Caco-2 (cell line): ENCODE measurements around the gene KIR2DL1. TPM values are rescaled to one million over a fixed set of nuclear protein-coding genes. Genes with fewer than 3 reads are reported as not detected.

ENCODE experiments used
- BruUV-seq: library from RNA; stranded (reverse); fragments of 400-500 nt; replicated peaks from 2 replicates; lab custom pipeline; 2021; lab: Mats Ljungman, UMichigan
- CTCF ChIA-PET: fragments of 300-600 bp; sonication (Branson Sonifier 250); formaldehyde crosslinking; loops from one replicate; lab custom pipeline; 2022; ENCODE audit warnings: antibody characterized with exemption; lab: Charles Lee
- POLR2A ChIA-PET: fragments of 300-600 bp; sonication (Branson Sonifier 250); formaldehyde crosslinking; loops from one replicate; lab custom pipeline; 2022; ENCODE audit warnings: antibody characterized with exemption; lab: Charles Lee
- DNase-seq, 2 experiments: peaks; one replicate each; pipeline versions ENCODE4 v3.0.0 to v3.0.0-alpha.2; 2020 to 2022
- H3K27me3 ChIP-seq: replicated peaks from 2 replicates; pipeline ENCODE4 v1.6.0; 2011; ENCODE audit warnings: low read length; ENCODE audit not compliant: control insufficient read depth, insufficient read depth
- H3K36me3 ChIP-seq: 2 replicates; pipeline ENCODE4 v1.5.1; 2011; ENCODE audit warnings: low read length; ENCODE audit not compliant: control insufficient read depth, insufficient read depth
- H3K4me1 ChIP-seq: fragments of 250-450 bp; sonication (Bioruptor Pico); 2 replicates; pipeline ENCODE4 v1.5.1; 2020; ENCODE audit warnings: mild to moderate bottlenecking
- H3K4me3 ChIP-seq: 2 replicates; pipeline ENCODE4 v1.5.1; 2011; ENCODE audit warnings: low read depth, mild to moderate bottlenecking, control low read depth, low read length
- H3K9me3 ChIP-seq: fragments of 250-450 bp; sonication (Bioruptor Pico); 2 replicates; pipeline ENCODE4 v1.5.1; 2020; ENCODE audit warnings: mild to moderate bottlenecking, moderate library complexity
- H3K27ac Mint-ChIP-seq: one replicate; pipeline ENCODE4 v1.8.0; 2022; ENCODE audit warnings: mixed read lengths; ENCODE audit not compliant: unreplicated experiment
- H3K27me3 Mint-ChIP-seq: one replicate; pipeline ENCODE4 v1.8.0; 2022; ENCODE audit warnings: mixed read lengths; ENCODE audit not compliant: insufficient read depth, unreplicated experiment
- H3K36me3 Mint-ChIP-seq: one replicate; pipeline ENCODE4 v1.8.0; 2022; ENCODE audit warnings: mild to moderate bottlenecking, mixed read lengths; ENCODE audit not compliant: insufficient read depth, unreplicated experiment
- H3K4me1 Mint-ChIP-seq: one replicate; pipeline ENCODE4 v1.8.0; 2022; ENCODE audit warnings: low read depth, mixed read lengths; ENCODE audit not compliant: unreplicated experiment
- H3K4me3 Mint-ChIP-seq: one replicate; pipeline ENCODE4 v1.8.0; 2022; ENCODE audit warnings: mild to moderate bottlenecking, moderate library complexity, mixed read lengths; ENCODE audit not compliant: unreplicated experiment
- H3K9me3 Mint-ChIP-seq: one replicate; pipeline ENCODE4 v1.8.0; 2022; ENCODE audit warnings: mixed read lengths; ENCODE audit not compliant: unreplicated experiment
- intact Hi-C: fragments of 100-400 bp; cut with micrococcal nuclease; formaldehyde crosslinking; loops from one replicate; pipeline ENCODE4 v1.10.0; 2022; ENCODE audit not compliant: unreplicated experiment
- total RNA-seq: library from RNA; stranded (reverse); gene quantifications from 2 replicates; pipeline ENCODE4 v1.2.3, GENCODE V29; 2022
- TF ChIP-seq, protein P1 (sequence below), 2 experiments: fragments of 200-600 bp in 1 of 2; IDR thresholded peaks; 1 replicate in 1 of 2; 2 replicates in 1 of 2; pipeline versions ENCODE4 v1.5.1 to v1.8.0; 2011 to 2022; ENCODE audit warnings: antibody characterized with exemption in 1 of 2, control low read depth in 1 of 2, inconsistent platforms in 1 of 2, low read depth in 1 of 2, low read length in 1 of 2, mild to moderate bottlenecking in 1 of 2, moderate library complexity in 1 of 2; ENCODE audit not compliant: insufficient read depth in 1 of 2, severe bottlenecking in 1 of 2, unreplicated experiment in 1 of 2

The KIR2DL1 gene
- total RNA-seq, 1 experiment from 2014 or later, result not detected

GRCh38 chr19:54791476-54791875 is 21.9 kb downstream of the KIR2DL1 start:
- TF ChIP-seq, protein P1, sequence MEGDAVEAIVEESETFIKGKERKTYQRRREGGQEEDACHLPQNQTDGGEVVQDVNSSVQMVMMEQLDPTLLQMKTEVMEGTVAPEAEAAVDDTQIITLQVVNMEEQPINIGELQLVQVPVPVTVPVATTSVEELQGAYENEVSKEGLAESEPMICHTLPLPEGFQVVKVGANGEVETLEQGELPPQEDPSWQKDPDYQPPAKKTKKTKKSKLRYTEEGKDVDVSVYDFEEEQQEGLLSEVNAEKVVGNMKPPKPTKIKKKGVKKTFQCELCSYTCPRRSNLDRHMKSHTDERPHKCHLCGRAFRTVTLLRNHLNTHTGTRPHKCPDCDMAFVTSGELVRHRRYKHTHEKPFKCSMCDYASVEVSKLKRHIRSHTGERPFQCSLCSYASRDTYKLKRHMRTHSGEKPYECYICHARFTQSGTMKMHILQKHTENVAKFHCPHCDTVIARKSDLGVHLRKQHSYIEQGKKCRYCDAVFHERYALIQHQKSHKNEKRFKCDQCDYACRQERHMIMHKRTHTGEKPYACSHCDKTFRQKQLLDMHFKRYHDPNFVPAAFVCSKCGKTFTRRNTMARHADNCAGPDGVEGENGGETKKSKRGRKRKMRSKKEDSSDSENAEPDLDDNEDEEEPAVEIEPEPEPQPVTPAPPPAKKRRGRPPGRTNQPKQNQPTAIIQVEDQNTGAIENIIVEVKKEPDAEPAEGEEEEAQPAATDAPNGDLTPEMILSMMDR (IDR thresholded peaks at IDR 0.05; ENCODE audit: insufficient read depth in 1 of 2, low read depth in 1 of 2, low read length in 1 of 2, severe bottlenecking in 1 of 2, unreplicated experiment in 1 of 2), result no peak
- CTCF ChIA-PET, result no interaction called here
- Mint-ChIP-seq H3K36me3 (no peaks in the 10 kb centered on the region), H3K9me3 (no peaks in the 10 kb centered on the region), H3K27me3 (peaks cover 37% of the 10 kb centered on the region), H3K4me1 (no peaks in the 10 kb centered on the region), H3K4me3 (no peak overlapping the region), H3K27ac (no peak overlapping the region)
- Histone ChIP-seq H3K4me3 (no peak overlapping the region), H3K9me3 (no peaks in the 10 kb centered on the region), H3K36me3 (no peaks in the 10 kb centered on the region), H3K27me3 (no peaks in the 10 kb centered on the region; the same call in 1 of the 2 replicates), H3K4me1 (no peaks in the 10 kb centered on the region)
- BruUV-seq, result no TSS peak
- DNase-seq, result no peak
- POLR2A ChIA-PET, result no interaction called here
- intact Hi-C loops, result no loop called here

GRCh38 chr19:54792814-54793213 is 23.2 kb downstream of the KIR2DL1 start:
- ChIA-PET POLR2A (no interaction called here), CTCF (no interaction called here)
- Histone ChIP-seq H3K9me3 (no peaks in the 10 kb centered on the region), H3K27me3 (no peaks in the 10 kb centered on the region; the same call in 1 of the 2 replicates), H3K4me3 (no peak overlapping the region), H3K36me3 (no peaks in the 10 kb centered on the region), H3K4me1 (no peaks in the 10 kb centered on the region)
- DNase-seq, result no peak
- Mint-ChIP-seq H3K36me3 (no peaks in the 10 kb centered on the region), H3K9me3 (no peaks in the 10 kb centered on the region), H3K27me3 (peaks cover 36% of the 10 kb centered on the region), H3K4me1 (no peaks in the 10 kb centered on the region), H3K4me3 (no peak overlapping the region), H3K27ac (no peak overlapping the region)
- intact Hi-C loops, result no loop called here
- BruUV-seq, result no TSS peak
- TF ChIP-seq, protein P1 (IDR thresholded peaks at IDR 0.05; ENCODE audit: insufficient read depth in 1 of 2, low read depth in 1 of 2, low read length in 1 of 2, severe bottlenecking in 1 of 2, unreplicated experiment in 1 of 2), result no peak

DNA sequence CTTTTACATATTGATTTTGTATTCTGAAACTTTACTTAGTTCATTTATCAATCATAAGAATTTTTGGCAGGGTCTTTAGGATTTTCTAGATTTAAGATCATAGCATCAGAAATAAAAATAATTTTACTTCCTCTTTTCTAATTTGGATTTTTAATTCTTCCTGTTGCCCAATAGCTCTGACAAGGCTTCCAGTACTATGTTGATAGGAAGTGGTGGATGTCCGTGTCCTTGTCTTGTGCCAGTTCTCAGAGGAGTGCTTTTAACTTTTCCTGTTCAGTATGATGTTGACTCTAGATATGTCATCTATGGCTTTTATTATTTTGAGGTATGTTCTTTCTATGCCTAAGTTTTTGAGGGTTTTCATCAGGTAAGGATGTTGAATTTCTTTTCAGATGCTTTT is 26.2 kb downstream of the KIR2DL1 start:
- H3K9me3 ChIP-seq, result no peaks in the 10 kb centered on the region
- H3K4me3 ChIP-seq, result no peak overlapping the region
- H3K36me3 ChIP-seq, result no peaks in the 10 kb centered on the region
- ChIA-PET POLR2A (no interaction called here), CTCF (no interaction called here)
- no peak for DNase-seq
- Mint-ChIP-seq H3K27me3 (peaks cover 38% of the 10 kb centered on the region), H3K4me1 (no peaks in the 10 kb centered on the region), H3K36me3 (no peaks in the 10 kb centered on the region), H3K4me3 (no peak overlapping the region), H3K9me3 (no peaks in the 10 kb centered on the region), H3K27ac (no peak overlapping the region)
- H3K4me1 ChIP-seq, result no peaks in the 10 kb centered on the region
- H3K27me3 ChIP-seq, result no peaks in the 10 kb centered on the region; the same call in 1 of the 2 replicates
- TF ChIP-seq, protein P1 (IDR thresholded peaks at IDR 0.05; ENCODE audit: insufficient read depth in 1 of 2, low read depth in 1 of 2, low read length in 1 of 2, severe bottlenecking in 1 of 2, unreplicated experiment in 1 of 2), result no peak
- BruUV-seq, result no TSS peak
- intact Hi-C loops, result no loop called here
